Measurements from ENCODE around the gene HNRNPL.

GRCh38 chr19:38844093-38844686 lies 5.6 kb downstream of the HNRNPL start:
- TF ChIP-seq CTCF (IDR thresholded peaks at IDR 0.05; ENCODE audit: borderline replicate concordance, extremely low read depth, low read length, poor library complexity, severe bottlenecking) (no peak), EZH2 (IDR thresholded peaks at IDR 0.05; ENCODE audit: borderline replicate concordance, low read depth, low read length, severe bottlenecking) (no peak)

All from DND-41 (cell line).